Ecto neural progenitor cell (in vitro differentiated cells): ENCODE data around the gene WBP1.
A peak's percentile ranks its signal among the peaks of the same experiment; 100 is the strongest.
"Not testable (repeated sequence)": the region's sequence is repeated elsewhere in the genome, so short reads cannot be mapped to it uniquely, and the experiment has no call there.

Source experiments
- DNase-seq: peaks from one replicate; pipeline ENCODE4 v3.0.0-alpha.2; 2018; ENCODE audit warnings: low spot score

The WBP1 gene

GRCh38 chr2:74482801-74483674 is 24.8 kb downstream of the WBP1 start, which contains the start of the genes CCDC142 and TTC31:
TSS of gene CCDC142 (minus strand) at chr2:74482998. CDS start at chr2:74482837, 161 bp downstream.
TSS of gene TTC31 (plus strand) at chr2:74483081. CDS start at chr2:74483096, 15 bp downstream.
- peak; percentile 96 for DNase-seq

- not testable (repeated sequence) for DNase-seq
These were observed 25.5 kb downstream of the WBP1 start for GRCh38 chr2:74483675-74484164.

GRCh38 chr2:74486141-74486540 is 27.9 kb downstream of the WBP1 start:
- no peak for DNase-seq

- DNase-seq = no peak
These were observed 30.6 kb downstream of the WBP1 start for GRCh38 chr2:74488643-74489481.

GRCh38 chr2:74489906-74490305 is 31.7 kb downstream of the WBP1 start:
- DNase-seq = no peak

GRCh38 chr2:74491648-74492544 is 33.7 kb downstream of the WBP1 start:
- no peak for DNase-seq

- DNase-seq = no peak
These were observed 35.3 kb downstream of the WBP1 start for GRCh38 chr2:74493546-74493945.

- no peak for DNase-seq
These were observed 37.2 kb downstream of the WBP1 start for GRCh38 chr2:74495440-74495839.

GRCh38 chr2:74496997-74497776 is 38.9 kb downstream of the WBP1 start:
- no peak for DNase-seq

- peak; percentile 69 for DNase-seq
These were observed 39.7 kb downstream of the WBP1 start for GRCh38 chr2:74497777-74498499.

GRCh38 chr2:74498500-74499266 is 40.4 kb downstream of the WBP1 start:
- DNase-seq = peak; percentile 66

GRCh38 chr2:74499267-74499939 is 41.2 kb downstream of the WBP1 start, which contains the start of gene LBX2:
TSS of gene LBX2 (minus strand) at chr2:74499603. CDS start at chr2:74499537, 66 bp downstream.
- DNase-seq = peak; percentile 60

GRCh38 chr2:74499940-74500577 is 41.8 kb downstream of the WBP1 start:
- no peak for DNase-seq

GRCh38 chr2:74500578-74500946 is 42.3 kb downstream of the WBP1 start:
- DNase-seq = no peak

- no peak for DNase-seq
These were observed 43.3 kb downstream of the WBP1 start for GRCh38 chr2:74501335-74502071.

- no peak for DNase-seq
These were observed 44.0 kb downstream of the WBP1 start for GRCh38 chr2:74502147-74502719.
